ENCODE results near the gene NAGA.

Gene NAGA

GRCh38 chr22:42062506-42063170, 8.0 kb downstream of the NAGA start:
- TF ChIP-seq CTCF (IDR thresholded peaks at IDR 0.05; ENCODE audit: insufficient read depth, low read length, missing control alignments), result no peak
- no peak overlapping the region for H3K4me3 ChIP-seq (ENCODE audit: low read depth, low read length)
- ChIA-PET POLR2A (no interaction called here), CTCF (interaction anchor here (0.7 kb wide), 1 partner anchor 12 kb away, joined by 3 read pairs; no protein-coding TSS in a partner anchor)
- DNase-seq (ENCODE audit: low read depth, low spot score), result no peak

GRCh38 chr22:42061041-42061440, 9.6 kb downstream of the NAGA start:
- no peak for DNase-seq (ENCODE audit: low read depth, low spot score)
- POLR2A ChIA-PET, result no interaction called here
- no peak for TF ChIP-seq CTCF (IDR thresholded peaks at IDR 0.05; ENCODE audit: insufficient read depth, low read length, missing control alignments)
- CTCF ChIA-PET, result no interaction called here
- no peak overlapping the region for H3K4me3 ChIP-seq (ENCODE audit: low read depth, low read length)

DNA sequence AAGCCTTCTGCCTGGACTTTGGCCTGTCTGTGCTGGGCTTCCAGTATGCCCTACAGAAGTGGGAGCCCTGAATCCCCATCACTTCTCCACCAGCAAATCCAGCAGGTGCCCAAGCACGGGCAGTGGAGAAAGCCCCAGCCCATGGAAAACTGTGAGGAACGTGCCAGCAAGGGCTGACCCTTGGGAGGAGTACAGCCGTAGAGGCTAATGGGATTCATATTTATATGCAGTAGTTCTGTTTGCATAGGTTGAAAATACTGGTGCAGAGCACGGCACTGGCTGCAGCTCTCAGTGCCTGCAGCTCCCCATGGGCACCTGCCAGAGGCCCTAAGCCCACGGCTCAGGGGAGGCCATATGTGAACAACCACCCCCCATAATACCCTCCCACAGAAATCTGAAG, 10.1 kb downstream of the NAGA start:
- POLR2A ChIA-PET, result no interaction called here
- no peak overlapping the region for H3K4me3 ChIP-seq (ENCODE audit: low read depth, low read length)
- TF ChIP-seq CTCF (IDR thresholded peaks at IDR 0.05; ENCODE audit: insufficient read depth, low read length, missing control alignments), result no peak
- CTCF ChIA-PET, result no interaction called here
- DNase-seq (ENCODE audit: low read depth, low spot score), result no peak

GRCh38 chr22:42056757-42057511, 13.7 kb downstream of the NAGA start:
- no peak for TF ChIP-seq CTCF (IDR thresholded peaks at IDR 0.05; ENCODE audit: insufficient read depth, low read length, missing control alignments)
- ChIA-PET POLR2A (no interaction called here), CTCF (no interaction called here)
- DNase-seq (ENCODE audit: low read depth, low spot score), result no peak
- H3K4me3 ChIP-seq (ENCODE audit: low read depth, low read length), result no peak overlapping the region

DNA sequence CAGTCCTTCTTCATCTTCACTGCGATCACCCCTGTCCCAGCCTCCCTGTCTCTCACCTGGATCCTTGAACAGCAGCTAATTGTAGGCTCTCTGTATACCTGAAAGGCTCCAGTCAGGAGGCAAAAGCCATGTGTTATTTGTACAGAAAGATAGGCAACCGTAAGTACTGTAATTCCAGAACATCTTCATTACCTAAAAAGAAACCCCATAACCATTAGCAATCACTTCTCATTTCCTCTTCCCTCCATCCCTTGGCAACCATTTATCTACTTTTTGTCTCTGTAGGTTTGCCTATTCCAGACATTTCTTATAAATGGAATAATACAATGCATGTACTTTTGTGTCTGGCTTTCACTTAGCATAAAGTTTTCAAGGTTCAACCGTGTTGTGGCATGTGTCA, 17.8 kb downstream of the NAGA start:
- ChIA-PET CTCF (no interaction called here), POLR2A (no interaction called here)
- TF ChIP-seq CTCF (IDR thresholded peaks at IDR 0.05; ENCODE audit: insufficient read depth, low read length, missing control alignments), result no peak
- no peak for DNase-seq (ENCODE audit: low read depth, low spot score)
- H3K4me3 ChIP-seq (ENCODE audit: low read depth, low read length), result no peak overlapping the region

- CTCF ChIA-PET, result interaction anchor here (1.0 kb wide), 1 partner anchor 11 kb away, joined by 3 read pairs; no protein-coding TSS in a partner anchor
- DNase-seq (ENCODE audit: low read depth, low spot score), result no peak
- POLR2A ChIA-PET, result no interaction called here
- TF ChIP-seq CTCF (IDR thresholded peaks at IDR 0.05; ENCODE audit: insufficient read depth, low read length, missing control alignments), result no peak
- no peak overlapping the region for H3K4me3 ChIP-seq (ENCODE audit: low read depth, low read length)
These were observed 19.9 kb downstream of the NAGA start for GRCh38 chr22:42050641-42051180.

All from AG04449 (cell line).